GM06990 (cell line): ENCODE measurements around the gene NDUFS8.

ENCODE experiments used
- DNase-seq: peaks from one replicate; pipeline ENCODE4 v3.0.0-alpha.2; 2011; ENCODE audit not compliant: insufficient read length; ENCODE audit errors: extremely low read depth
- H3K27me3 ChIP-seq: replicated peaks from 2 replicates; pipeline ENCODE4 v1.6.0; 2011; ENCODE audit warnings: low read length; ENCODE audit not compliant: control insufficient read depth, insufficient read depth
- H3K36me3 ChIP-seq: 2 replicates; pipeline ENCODE4 v1.5.1; 2011; ENCODE audit warnings: low read length; ENCODE audit not compliant: control insufficient read depth, insufficient read depth
- H3K4me3 ChIP-seq: replicated peaks from 2 replicates; pipeline ENCODE4 v1.5.1; 2011; ENCODE audit warnings: low read depth, mild to moderate bottlenecking, control low read depth, low read length
- TF ChIP-seq, protein P1 (sequence below): IDR thresholded peaks from 2 replicates; pipeline ENCODE4 v1.5.1; 2011; ENCODE audit warnings: low read length, control low read depth, mild to moderate bottlenecking, inconsistent platforms; ENCODE audit not compliant: insufficient read depth, poor library complexity, severe bottlenecking

The NDUFS8 gene

DNA sequence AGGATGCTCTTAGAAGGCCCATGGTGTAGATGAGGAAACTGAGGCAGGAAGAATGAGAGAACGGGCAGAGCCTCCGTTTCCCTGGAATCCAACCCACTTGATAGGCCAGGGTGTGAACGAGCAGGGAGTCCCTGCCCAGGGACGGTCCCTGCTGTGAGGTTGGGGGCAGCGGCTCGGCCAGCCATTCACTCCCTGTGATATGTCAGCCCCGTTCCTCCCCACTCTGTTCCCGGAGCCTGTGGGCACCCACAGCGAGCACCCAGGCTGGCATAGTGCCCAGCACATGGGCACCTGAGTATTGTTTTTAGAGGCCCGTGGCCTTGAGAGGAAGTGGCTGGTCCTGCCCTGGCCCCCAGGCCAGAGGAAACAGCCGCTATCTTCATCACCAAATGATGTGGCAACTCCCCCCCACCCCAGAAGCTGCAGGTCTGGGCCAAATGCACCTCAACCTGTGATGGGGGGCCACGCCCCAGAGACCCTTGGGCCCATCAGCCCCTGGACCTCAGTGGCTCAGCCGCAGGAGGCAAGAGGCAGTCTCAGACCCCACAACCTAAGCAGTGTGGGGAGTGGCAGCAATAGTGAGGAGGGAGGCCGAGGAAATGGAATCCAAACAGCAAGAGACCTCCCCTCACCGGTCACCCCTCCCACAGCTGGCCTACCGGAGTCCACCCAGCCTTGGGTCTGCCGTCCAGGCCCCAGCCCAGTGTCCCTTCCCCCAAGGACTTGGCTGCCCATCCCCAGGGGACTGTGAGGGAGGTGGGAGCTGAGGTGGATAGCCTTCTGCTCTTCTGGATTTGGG lies 18.2 kb upstream of the NDUFS8 start:
- DNase-seq, result no peak
- Histone ChIP-seq H3K36me3 (no peaks in the 10 kb centered on the region), H3K27me3 (no peaks in the 10 kb centered on the region), H3K4me3 (no peak overlapping the region)
- TF ChIP-seq, protein P1, sequence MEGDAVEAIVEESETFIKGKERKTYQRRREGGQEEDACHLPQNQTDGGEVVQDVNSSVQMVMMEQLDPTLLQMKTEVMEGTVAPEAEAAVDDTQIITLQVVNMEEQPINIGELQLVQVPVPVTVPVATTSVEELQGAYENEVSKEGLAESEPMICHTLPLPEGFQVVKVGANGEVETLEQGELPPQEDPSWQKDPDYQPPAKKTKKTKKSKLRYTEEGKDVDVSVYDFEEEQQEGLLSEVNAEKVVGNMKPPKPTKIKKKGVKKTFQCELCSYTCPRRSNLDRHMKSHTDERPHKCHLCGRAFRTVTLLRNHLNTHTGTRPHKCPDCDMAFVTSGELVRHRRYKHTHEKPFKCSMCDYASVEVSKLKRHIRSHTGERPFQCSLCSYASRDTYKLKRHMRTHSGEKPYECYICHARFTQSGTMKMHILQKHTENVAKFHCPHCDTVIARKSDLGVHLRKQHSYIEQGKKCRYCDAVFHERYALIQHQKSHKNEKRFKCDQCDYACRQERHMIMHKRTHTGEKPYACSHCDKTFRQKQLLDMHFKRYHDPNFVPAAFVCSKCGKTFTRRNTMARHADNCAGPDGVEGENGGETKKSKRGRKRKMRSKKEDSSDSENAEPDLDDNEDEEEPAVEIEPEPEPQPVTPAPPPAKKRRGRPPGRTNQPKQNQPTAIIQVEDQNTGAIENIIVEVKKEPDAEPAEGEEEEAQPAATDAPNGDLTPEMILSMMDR, result no peak

DNA sequence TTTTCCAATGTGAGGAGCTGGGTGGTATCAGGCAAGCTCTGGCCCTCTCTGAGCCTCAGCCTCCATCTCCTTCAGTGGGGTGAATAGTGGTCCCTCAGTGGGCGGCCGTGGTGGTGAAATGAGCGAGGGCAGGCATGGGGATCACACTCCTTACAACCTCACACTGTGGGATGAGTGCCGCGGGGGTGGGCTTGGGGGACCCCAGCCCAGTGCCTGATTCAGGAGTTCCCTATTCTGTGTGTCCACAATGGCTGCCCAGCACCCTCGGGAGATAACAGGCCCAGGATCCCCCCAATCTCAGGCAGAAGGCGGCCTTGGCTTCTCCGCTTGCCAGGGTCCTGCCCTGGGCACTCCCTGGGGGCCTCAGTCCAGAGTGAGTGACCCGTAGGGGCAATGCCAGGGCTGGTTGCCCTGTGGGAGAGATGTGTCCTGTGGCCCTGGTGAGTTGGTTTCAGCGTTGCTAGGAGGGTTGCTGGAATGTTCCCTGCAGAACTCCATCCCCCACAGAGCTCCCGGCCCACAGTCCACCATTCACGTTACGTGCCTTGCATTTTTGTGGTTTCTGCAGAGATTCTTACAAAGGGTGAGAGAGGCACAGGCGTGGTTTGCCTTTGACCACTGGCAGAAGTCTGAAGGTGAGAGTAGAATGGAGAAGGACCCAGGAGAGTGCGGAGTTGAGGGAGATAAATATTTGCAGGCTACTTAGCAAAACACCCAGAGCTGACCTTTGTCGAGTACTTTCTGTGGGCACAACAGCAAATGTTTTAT lies 17.5 kb upstream of the NDUFS8 start:
- no peak for DNase-seq
- TF ChIP-seq, protein P1, result no peak
- no peaks in the 10 kb centered on the region for H3K27me3 ChIP-seq
- H3K4me3 ChIP-seq, result no peak overlapping the region
- H3K36me3 ChIP-seq, result no peaks in the 10 kb centered on the region

DNA sequence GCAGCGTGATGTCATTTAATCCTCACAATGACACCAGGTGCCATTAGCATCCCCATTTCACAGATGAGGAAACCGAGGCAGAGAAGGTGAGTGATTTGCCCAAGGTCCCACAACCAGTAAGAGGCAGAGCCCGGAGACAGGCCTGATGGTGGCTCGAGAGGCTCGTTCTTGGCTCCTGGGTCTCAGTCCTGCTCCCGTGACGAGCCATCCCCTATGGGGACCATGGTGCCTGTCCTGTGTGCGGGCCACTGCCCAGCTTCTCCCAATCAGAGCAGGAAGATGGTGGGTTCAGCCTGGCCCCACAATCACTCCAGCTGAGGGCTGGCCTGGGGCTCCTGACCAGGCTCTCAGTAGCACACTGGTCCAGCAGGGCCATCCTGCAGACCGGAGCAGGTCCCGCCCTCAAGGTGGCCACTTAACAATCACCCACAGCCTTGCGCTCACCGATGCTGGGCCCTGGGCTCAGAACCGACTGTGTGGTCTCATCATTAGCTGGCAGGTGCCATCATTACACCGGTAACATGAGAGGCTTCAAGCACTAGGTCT lies 16.8 kb upstream of the NDUFS8 start:
- Histone ChIP-seq H3K4me3 (no peak overlapping the region), H3K36me3 (no peaks in the 10 kb centered on the region), H3K27me3 (no peaks in the 10 kb centered on the region)
- no peak for DNase-seq
- TF ChIP-seq, protein P1, result no peak

DNA sequence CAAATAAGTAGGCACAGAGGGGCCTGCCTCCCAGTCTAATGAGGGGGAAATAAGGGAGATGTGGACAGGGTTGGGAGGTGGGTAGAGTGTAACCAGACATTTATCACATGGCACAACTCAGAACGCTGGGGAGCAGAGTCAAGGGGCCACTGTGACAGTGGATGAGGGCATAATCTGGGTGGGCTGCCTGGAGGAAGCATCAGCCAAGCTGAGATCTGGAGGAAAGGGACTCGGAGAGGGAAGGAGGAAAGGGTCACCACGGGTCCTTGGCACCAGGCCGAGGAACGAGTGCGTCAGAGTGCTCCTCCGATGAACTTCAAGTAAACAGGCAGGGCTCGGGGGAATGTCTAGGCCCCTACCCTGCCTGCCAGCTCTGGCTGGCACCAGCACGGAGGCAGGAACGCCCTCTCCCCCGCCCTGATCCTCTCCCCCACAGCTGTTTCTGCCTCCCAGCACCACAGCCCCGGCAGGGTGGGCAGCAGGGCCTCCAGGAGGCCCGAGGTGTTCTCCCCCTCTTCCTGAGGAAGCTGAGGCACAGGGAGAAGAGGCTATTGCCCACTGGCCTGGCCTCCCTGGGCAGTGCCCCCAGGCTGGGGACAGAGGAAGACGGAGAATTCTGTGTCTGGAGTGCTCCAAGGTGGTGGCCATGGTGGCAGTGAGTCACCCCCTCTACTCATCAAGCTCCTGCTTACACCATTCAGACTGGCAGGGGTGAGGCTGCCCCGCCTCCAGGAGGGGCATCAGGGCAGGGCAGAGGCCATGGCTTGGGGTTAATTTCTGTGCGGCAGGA lies 16.1 kb upstream of the NDUFS8 start:
- H3K27me3 ChIP-seq, result no peaks in the 10 kb centered on the region
- no peak for DNase-seq
- TF ChIP-seq, protein P1, result no peak
- H3K4me3 ChIP-seq, result no peak overlapping the region
- no peaks in the 10 kb centered on the region for H3K36me3 ChIP-seq

DNA sequence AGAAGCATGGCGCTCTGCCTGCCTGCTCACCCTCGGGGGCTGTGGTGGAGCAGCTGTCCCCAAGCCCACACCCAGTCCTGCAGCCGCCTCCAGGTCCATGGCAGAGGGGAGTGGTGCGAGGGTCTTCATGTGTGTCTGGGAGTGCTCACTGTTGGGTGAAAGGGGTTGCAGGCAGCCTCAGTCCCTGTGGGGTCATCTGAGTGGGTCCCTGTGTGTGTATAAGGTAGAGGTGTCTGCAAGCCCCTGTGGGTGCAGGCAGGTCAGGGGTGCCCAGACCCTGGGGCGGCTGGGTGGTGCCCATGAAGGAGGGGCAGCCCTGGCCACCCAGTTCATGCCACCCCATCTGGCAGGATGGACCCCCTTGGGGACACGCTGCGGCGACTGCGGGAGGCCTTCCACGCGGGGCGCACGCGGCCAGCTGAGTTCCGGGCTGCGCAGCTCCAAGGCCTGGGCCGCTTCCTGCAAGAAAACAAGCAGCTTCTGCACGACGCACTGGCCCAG lies 15.5 kb upstream of the NDUFS8 start:
- H3K4me3 ChIP-seq, result no peak overlapping the region
- H3K36me3 ChIP-seq, result no peaks in the 10 kb centered on the region
- no peak for DNase-seq
- H3K27me3 ChIP-seq, result no peaks in the 10 kb centered on the region
- TF ChIP-seq, protein P1, result no peak
